HFF-Myc (cell line): Measurements from ENCODE around the gene HS1BP3.

ENCODE experiments used
- DNase-seq: peaks from one replicate; pipeline ENCODE4 v3.0.0-alpha.2; 2011; ENCODE audit warnings: low read depth; ENCODE audit errors: extremely low read depth
- H3K4me3 ChIP-seq: replicated peaks from 2 replicates; pipeline ENCODE4 v1.5.1; 2011; ENCODE audit warnings: low read depth, mild to moderate bottlenecking, control low read depth, low read length
- TF ChIP-seq, protein P1 (sequence below): IDR thresholded peaks from 2 replicates; pipeline ENCODE4 v1.5.1; 2012; ENCODE audit warnings: mild to moderate bottlenecking, low read depth, low read length, control low read depth; ENCODE audit errors: missing control alignments

Gene HS1BP3

DNA sequence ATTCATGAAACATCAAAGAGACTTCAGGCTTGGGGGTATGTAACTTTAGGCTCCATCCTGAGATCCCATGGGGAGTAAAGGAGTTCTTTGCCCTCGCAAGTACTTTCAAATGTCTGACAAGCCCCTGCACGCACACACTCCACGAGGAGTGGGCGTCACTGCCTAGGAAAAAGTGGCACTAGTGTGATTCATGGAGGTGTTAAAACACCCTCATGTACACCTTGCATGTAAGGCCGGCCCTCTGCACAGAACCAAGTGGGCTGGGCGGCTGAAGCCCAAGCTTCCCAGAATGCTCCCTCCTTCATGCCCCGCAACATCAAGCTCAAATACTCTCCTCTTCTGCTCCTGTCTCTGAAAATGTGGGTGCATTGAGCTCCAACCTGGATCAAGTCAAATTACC is 7.8 kb downstream of the HS1BP3 start:
- TF ChIP-seq, protein P1, sequence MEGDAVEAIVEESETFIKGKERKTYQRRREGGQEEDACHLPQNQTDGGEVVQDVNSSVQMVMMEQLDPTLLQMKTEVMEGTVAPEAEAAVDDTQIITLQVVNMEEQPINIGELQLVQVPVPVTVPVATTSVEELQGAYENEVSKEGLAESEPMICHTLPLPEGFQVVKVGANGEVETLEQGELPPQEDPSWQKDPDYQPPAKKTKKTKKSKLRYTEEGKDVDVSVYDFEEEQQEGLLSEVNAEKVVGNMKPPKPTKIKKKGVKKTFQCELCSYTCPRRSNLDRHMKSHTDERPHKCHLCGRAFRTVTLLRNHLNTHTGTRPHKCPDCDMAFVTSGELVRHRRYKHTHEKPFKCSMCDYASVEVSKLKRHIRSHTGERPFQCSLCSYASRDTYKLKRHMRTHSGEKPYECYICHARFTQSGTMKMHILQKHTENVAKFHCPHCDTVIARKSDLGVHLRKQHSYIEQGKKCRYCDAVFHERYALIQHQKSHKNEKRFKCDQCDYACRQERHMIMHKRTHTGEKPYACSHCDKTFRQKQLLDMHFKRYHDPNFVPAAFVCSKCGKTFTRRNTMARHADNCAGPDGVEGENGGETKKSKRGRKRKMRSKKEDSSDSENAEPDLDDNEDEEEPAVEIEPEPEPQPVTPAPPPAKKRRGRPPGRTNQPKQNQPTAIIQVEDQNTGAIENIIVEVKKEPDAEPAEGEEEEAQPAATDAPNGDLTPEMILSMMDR: no peak
- no peak overlapping the region for H3K4me3 ChIP-seq
- no peak for DNase-seq

DNA sequence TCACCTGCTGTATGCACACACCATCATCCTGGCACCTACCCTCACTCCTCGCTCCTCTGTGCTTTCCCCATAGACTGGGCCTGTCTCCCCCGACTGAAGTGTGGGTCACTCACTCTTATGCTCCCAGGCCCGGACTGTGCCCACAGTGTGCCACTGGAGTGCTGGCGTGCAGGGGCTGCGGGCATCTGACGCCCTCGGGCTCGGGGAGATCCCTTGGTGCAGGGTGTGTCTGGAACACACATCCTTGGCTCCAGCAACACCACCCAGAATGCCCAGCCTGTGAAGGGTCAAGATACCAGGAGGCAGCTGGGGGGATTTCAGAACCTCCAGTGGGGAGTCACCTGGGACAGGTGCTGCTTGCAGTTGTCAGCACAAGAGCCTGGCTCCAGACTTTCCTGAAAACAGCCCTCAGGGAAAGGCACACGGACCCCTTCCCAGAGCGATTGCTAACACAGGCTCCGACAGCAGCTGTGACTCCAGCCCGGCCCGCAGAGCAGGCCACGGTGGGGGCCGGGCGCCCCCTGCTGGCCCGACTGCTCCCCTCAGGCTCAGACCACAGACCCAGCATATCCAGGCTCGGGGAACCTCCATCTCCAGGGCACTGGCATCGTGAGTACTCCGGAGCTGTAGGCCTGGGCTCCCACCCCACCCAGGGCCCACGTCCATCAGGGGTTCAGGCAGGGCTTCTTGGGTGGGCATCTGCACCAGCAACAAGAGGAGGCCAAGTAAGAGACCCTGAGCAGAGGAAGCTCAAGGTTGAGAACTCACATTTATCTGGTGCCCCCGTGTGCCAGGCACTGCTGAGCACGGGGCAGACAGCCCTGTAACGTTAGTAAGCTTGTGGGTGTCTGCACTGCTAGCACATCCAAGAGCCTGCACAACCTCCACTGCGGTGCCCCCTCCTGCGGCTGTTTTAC is 8.6 kb downstream of the HS1BP3 start:
- TF ChIP-seq, protein P1: peak; percentile 99
- H3K4me3 ChIP-seq: no peak overlapping the region
- no peak for DNase-seq

DNA sequence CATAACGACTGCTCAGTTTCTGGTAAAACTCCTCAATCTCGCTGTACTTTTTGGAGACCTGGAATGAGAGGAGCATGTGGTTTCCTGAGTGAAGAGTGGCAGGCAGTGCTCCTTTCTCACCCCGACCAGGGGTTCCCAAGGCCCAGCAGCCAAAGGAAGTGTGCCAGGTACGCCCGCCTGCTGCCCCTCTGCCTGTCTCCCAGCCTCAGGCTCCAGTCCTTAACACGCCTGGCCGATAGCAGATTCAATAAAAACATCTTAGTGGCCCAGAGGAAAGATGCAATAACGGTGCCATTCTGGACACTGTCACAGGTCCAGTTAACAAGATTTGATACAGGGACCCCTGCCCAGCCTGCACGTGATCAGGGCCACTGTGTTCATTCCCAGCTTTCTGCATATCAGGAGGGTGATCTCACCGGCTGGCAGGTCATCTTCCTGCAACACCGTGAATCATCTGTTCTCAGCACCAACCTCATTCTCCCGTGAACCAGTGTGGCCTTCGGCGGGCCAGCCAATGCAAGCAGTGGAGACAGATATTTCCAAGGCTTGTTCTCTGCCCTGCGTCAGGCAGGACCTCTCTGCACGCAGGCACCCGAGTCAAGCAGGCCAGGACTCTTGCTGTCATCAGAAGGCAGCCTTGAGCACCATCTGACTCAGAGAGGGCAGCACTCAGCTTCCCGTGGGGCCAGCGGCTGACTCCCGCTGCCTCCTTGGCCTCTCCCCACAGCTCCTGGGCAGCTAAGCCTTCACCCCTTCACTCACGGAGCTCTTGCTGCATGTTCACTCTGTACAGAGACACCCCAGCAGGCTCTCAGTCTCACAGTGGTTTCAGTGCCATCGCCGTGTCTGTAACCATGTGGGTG is 9.5 kb downstream of the HS1BP3 start:
- no peak overlapping the region for H3K4me3 ChIP-seq
- TF ChIP-seq, protein P1: no peak
- no peak for DNase-seq

DNA sequence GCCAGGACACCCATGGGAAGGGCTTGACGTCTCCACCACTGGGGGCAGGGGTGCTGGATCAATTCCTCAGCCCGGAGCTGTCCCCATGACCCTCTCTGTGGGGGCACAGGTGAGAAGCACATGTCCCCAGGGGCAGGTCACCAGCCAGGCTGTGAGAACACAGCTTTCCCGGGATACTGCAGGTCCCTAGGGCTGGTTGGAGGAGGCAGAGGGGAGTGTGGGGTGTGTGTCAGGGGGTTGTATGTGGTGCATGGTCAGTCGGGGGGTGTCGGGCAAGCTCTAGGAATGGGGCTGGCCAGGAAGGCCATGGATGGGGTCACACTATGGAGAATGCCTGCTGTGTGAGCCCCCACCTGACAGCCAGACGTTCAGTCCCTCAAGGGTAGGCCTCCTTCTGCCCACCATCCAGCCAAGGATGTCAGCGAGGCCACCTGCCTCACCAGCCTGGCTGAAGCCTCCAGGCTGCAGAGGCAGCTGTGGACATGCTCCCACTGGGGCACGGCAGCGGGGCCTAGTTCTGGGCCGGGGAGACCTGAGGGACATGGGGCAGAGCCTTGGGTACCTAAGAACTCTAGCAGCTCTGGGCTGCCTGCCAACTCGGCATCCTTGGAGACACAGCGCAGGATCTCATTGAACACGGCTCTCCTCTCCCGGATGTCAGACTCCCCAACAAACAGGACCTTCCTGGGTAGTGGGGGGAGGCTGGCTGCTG is 10.3 kb downstream of the HS1BP3 start:
- TF ChIP-seq, protein P1: no peak
- no peak overlapping the region for H3K4me3 ChIP-seq
- DNase-seq: no peak

- DNase-seq: no peak
- H3K4me3 ChIP-seq: no peak overlapping the region
These were observed 12.1 kb downstream of the HS1BP3 start for GRCh38 chr2:20638646-20639430.

More at GRCh38 chr2:20638646-20639430, 12.1 kb downstream of the HS1BP3 start:
- TF ChIP-seq, protein P1: no peak
